NT2/D1 (cell line): ENCODE results near the gene ESRRG.
A peak's percentile ranks its signal among the peaks of the same experiment; 100 is the strongest.

Source experiments
- DNase-seq: peaks from one replicate; pipeline ENCODE4 v3.0.0-alpha.2; 2011; ENCODE audit warnings: low read depth, low spot score
- H3K27me3 ChIP-seq: 2 replicates; pipeline ENCODE4 v1.6.0; 2011; ENCODE audit warnings: mild to moderate bottlenecking; ENCODE audit not compliant: insufficient read length, insufficient read depth
- H3K36me3 ChIP-seq: 2 replicates; pipeline ENCODE4 v1.6.1; 2011; ENCODE audit warnings: mild to moderate bottlenecking, low read length, mixed read lengths; ENCODE audit not compliant: insufficient read depth, insufficient read length
- H3K4me1 ChIP-seq: 2 replicates; pipeline ENCODE4 v1.5.1; 2011; ENCODE audit not compliant: insufficient read depth, insufficient read length
- H3K4me3 ChIP-seq: 2 replicates; pipeline ENCODE4 v1.5.1; 2011; ENCODE audit warnings: low read depth; ENCODE audit not compliant: insufficient read length
- H3K9ac ChIP-seq: 2 replicates; pipeline ENCODE4 v1.6.0; 2011; ENCODE audit warnings: low read depth; ENCODE audit not compliant: insufficient read length
- H3K9me3 ChIP-seq: 2 replicates; pipeline ENCODE4 v1.5.1; 2011; ENCODE audit warnings: mild to moderate bottlenecking, low read length; ENCODE audit not compliant: insufficient read depth
- SUZ12 ChIP-seq: IDR thresholded peaks from 2 replicates; pipeline ENCODE4 v1.6.1; 2011; ENCODE audit not compliant: insufficient read length, insufficient read depth; ENCODE audit errors: extremely low read depth
- YY1 ChIP-seq: IDR thresholded peaks from 2 replicates; pipeline ENCODE4 v1.6.1; 2011; ENCODE audit not compliant: insufficient read length, insufficient read depth
- ZNF274 ChIP-seq: IDR thresholded peaks from 2 replicates; pipeline ENCODE4 v1.6.1; 2011; ENCODE audit warnings: mild to moderate bottlenecking, low read depth, low read length

Gene ESRRG

DNA sequence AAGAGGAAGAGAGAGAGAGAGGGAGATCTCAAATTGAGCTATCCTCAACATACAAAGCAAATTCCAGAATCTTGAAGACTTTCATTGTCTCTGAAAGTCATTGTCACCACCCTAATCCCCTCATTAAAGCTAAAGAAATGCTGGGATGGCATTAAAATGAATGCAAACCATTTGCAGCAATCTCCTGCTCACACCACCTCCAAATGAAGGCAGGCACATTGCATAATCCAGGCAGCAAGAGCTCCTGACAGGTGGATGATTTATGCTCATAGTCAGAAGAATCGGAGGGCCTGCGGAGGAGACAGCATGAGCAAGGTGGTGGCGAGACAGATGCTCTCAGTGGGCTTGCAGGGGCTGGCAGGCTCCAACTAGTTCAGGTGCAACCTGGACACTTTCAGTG is 90.2 kb downstream of the ESRRG start:
- Histone ChIP-seq H3K9ac (no peak overlapping the region), H3K4me3 (no peak overlapping the region), H3K4me1 (no peaks in the 10 kb centered on the region), H3K36me3 (no peaks in the 10 kb centered on the region), H3K27me3 (no peaks in the 10 kb centered on the region), H3K9me3 (no peaks in the 10 kb centered on the region; the same call in 1 of the 2 replicates)
- DNase-seq, result peak; percentile 52
- TF ChIP-seq ZNF274 (no peak), SUZ12 (no peak), YY1 (no peak)

DNA sequence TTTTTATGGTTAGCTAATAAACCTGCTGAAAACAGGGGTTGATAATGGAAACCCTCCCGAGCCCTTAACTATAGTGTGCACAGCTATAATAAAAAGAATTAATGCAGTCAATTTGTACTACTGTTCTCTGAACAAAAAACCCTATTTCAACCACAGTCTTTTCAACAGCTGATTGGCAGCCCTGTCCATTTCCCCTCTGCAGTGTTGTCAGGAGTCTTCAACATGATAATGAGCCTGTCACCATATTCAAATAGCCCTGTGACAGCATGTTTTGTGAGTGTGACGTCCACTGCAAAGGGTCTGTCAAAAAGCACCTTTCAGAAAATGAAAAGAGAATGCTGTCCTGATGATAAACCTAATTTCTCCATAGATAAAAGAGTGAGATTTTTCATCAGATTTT is 92.7 kb downstream of the ESRRG start:
- H3K36me3 ChIP-seq, result no peaks in the 10 kb centered on the region
- no peaks in the 10 kb centered on the region for H3K27me3 ChIP-seq
- DNase-seq, result no peak
- no peak for TF ChIP-seq YY1
- TF ChIP-seq SUZ12, result no peak
- no peak for TF ChIP-seq ZNF274
- H3K4me3 ChIP-seq, result no peak overlapping the region
- H3K9ac ChIP-seq, result no peak overlapping the region
- H3K9me3 ChIP-seq, result no peaks in the 10 kb centered on the region
- no peaks in the 10 kb centered on the region for H3K4me1 ChIP-seq

DNA sequence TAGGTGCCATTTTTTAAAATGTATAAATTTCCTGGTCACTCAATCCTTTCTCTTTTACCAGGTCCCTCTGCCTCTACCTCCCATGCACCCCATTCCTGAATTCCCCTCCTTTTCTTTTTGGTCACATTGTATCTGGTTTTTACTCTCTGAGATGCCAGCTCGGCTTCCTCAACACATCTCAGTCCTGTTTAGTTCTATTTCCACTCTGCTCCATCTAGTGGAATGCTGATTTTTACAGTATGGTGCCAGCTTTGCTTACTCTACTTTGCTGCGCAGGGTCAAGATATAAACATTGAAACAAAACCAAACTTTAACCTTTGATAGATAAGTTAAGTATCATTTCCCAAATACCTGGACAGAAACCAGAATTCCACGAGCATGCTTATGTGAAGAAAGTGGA is 96.0 kb downstream of the ESRRG start:
- TF ChIP-seq SUZ12 (no peak), ZNF274 (no peak), YY1 (no peak)
- Histone ChIP-seq H3K36me3 (no peaks in the 10 kb centered on the region), H3K4me1 (no peaks in the 10 kb centered on the region), H3K27me3 (no peaks in the 10 kb centered on the region), H3K9ac (no peak overlapping the region), H3K4me3 (no peak overlapping the region), H3K9me3 (no peaks in the 10 kb centered on the region)
- DNase-seq, result no peak

DNA sequence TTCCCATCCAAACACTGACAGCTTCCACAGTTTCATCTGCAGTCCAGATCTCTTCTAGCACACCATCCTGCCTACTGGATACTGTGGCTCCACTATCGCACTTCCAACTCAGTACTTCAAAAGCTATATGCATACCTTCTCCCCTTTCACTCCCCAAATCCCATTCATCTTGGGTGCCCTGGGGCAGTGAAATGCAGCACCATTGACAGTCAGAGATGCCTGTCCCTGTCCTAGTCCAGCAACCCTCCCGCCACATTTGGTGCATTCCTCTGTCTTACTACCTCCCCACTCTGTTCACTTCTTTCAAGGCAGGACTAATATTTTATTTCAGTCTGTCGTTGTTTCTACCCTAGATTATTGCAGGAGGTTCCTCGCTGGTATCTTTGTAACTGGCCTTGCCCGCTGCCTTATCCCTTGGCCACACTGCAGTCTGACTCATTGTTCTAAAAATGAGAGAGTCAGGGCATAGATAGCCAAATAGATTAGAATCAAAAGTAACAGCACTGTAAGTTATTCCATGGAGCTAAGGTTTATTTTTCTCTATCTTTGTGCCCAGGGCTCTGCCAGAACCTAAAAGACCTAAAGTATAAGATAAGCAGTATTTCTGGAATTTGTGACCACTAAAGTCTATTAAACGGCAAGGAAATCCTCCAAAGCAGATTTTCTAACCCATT is 96.7 kb downstream of the ESRRG start:
- DNase-seq, result no peak
- H3K4me1 ChIP-seq, result no peaks in the 10 kb centered on the region
- TF ChIP-seq SUZ12, result no peak
- no peak overlapping the region for H3K4me3 ChIP-seq
- H3K27me3 ChIP-seq, result no peaks in the 10 kb centered on the region
- no peaks in the 10 kb centered on the region for H3K9me3 ChIP-seq
- H3K9ac ChIP-seq, result no peak overlapping the region
- no peaks in the 10 kb centered on the region for H3K36me3 ChIP-seq

DNA sequence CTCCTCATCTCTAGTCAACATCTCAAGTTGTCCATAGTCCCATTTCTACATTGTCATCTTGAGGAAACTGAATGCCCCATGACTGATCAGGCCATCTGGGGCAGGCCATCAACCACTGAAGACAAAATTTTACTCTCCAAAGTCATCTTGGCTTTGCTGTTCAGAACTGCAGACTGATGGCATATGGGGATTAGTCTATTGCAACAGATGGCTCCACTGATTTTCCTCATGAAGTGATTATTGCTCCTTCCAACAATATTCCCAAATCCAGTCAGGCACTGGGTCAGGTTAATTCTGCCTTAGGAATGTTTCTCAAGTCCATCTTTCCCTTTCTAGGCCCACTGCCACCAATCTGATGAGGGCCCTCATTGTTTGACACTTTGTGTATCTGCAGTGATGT is 101.7 kb downstream of the ESRRG start:
- H3K9me3 ChIP-seq, result no peaks in the 10 kb centered on the region
- no peak for TF ChIP-seq ZNF274
- TF ChIP-seq YY1, result no peak
- TF ChIP-seq SUZ12, result no peak
- no peaks in the 10 kb centered on the region for H3K36me3 ChIP-seq
- no peaks in the 10 kb centered on the region for H3K4me1 ChIP-seq
- no peak overlapping the region for H3K9ac ChIP-seq
- H3K4me3 ChIP-seq, result no peak overlapping the region
- no peak for DNase-seq
- no peaks in the 10 kb centered on the region for H3K27me3 ChIP-seq

DNA sequence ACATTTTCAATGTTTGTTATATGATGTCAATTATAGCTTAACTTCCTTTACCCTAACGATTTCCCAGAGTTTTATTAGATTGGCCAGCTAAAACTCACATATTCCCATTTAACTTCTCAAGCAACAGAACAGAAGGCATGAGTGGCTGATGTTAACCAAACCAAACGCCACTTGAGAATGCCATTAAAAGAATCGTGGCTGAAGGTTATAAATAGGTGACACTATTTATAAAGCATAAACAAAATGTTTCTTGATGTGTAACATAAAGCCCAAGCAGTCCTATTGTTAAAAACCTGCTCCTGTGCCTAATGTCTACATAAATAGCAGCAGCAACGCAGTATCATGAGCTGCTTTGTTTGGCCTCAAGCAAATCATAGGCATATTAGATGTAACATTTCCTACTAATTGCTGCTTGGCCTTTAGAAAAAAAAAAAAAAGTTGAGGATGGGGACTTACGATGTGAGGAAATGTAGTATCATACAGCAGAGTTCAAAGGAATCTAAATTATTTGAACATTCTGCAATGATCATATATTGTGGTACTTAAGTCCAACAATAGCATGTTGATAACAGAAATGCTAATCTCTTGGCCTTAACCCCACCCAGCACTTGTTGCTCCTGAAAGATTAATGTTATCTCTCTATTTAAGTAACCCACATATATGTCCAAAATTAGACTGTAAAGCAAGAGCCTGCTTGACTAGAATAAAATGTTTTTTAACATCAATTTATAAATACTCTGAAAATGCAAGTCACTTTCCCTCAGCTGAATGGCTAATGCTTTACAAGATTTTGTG is 106.0 kb downstream of the ESRRG start:
- Histone ChIP-seq H3K9ac (no peak overlapping the region), H3K4me1 (no peaks in the 10 kb centered on the region), H3K27me3 (no peaks in the 10 kb centered on the region), H3K36me3 (no peaks in the 10 kb centered on the region), H3K9me3 (no peaks in the 10 kb centered on the region), H3K4me3 (no peak overlapping the region)
- TF ChIP-seq SUZ12 (no peak), YY1 (no peak), ZNF274 (no peak)
- DNase-seq, result no peak

DNA sequence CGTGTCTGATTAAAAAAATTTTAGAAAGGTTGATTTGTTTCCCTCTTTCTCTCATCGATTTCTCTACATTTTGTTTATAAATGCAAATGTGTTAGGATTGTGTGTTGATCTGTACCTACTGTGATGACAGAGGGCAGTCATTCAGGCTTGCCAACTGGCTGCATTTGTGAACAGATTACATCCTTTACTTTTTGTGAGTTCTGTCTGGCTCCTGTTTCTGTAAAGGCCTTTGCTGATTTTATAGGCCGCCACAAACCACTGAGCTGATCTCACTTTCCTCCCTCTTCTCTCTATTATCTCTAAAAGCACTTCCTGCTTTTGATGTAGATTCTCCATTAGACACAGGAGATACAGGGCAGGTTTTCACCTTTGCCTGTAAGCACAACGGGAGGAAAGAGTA is 106.8 kb downstream of the ESRRG start:
- no peaks in the 10 kb centered on the region for H3K9me3 ChIP-seq
- H3K4me3 ChIP-seq, result no peak overlapping the region
- DNase-seq, result no peak
- H3K27me3 ChIP-seq, result no peaks in the 10 kb centered on the region
- no peaks in the 10 kb centered on the region for H3K36me3 ChIP-seq
- no peak for TF ChIP-seq ZNF274
- TF ChIP-seq SUZ12, result no peak
- TF ChIP-seq YY1, result no peak
- H3K4me1 ChIP-seq, result no peaks in the 10 kb centered on the region
- H3K9ac ChIP-seq, result no peak overlapping the region
